K562 (cell line): Measurements from ENCODE around the gene CHMP1A. TPM values are rescaled to one million over a fixed set of nuclear protein-coding genes. Genes with fewer than 3 reads are reported as not detected.

Experiments used
- ARID4B ChIP-seq: sonication (generic); formaldehyde crosslinking; IDR thresholded peaks from 2 replicates; pipeline ENCODE4 v1.8.0; 2022; ENCODE audit warnings: mild to moderate bottlenecking, missing genetic modification reagents
- ATF7 ChIP-seq: fragments of 450-650 bp; IDR thresholded peaks from 2 replicates; pipeline ENCODE4 v1.7.1; 2014; ENCODE audit warnings: mild to moderate bottlenecking, moderate library complexity
- CTBP1 ChIP-seq: fragments of 450-650 bp; IDR thresholded peaks from 2 replicates; pipeline ENCODE4 v1.6.1; 2016; ENCODE audit warnings: borderline replicate concordance
- HDAC1 ChIP-seq, 2 experiments: fragments of 450-650 bp; IDR thresholded peaks; 2 replicates each; pipeline ENCODE4 v1.6.1; 2016 to 2017; ENCODE audit warnings: inconsistent platforms in 1 of 2, mild to moderate bottlenecking in 1 of 2, moderate library complexity in 1 of 2
- HDAC2 ChIP-seq: fragments of 450-650 bp; IDR thresholded peaks from 2 replicates; pipeline ENCODE4 v1.6.1; 2016; ENCODE audit warnings: mild to moderate bottlenecking
- HMGN3 ChIP-seq: IDR thresholded peaks from 2 replicates; pipeline ENCODE4 v1.6.1; 2011; ENCODE audit warnings: borderline replicate concordance, low read depth, mild to moderate bottlenecking, mixed read lengths, low read length; ENCODE audit not compliant: insufficient read length; ENCODE audit errors: extremely low read depth
- KLF1 ChIP-seq: fragments of 450-650 bp; IDR thresholded peaks from 2 replicates; pipeline ENCODE4 v1.6.1; 2016; ENCODE audit warnings: missing genetic modification characterization, missing compliant biosample characterization
- ZFX ChIP-seq: sonication (generic); formaldehyde crosslinking; IDR thresholded peaks from 2 replicates; pipeline ENCODE4 v1.8.0; 2022; ENCODE audit warnings: mild to moderate bottlenecking, missing genetic modification reagents, moderate library complexity
- polyA plus RNA-seq, 8 experiments: library from polyadenylated mRNA; depleted of rRNA in 4 of 8; stranded (reverse) in 5 of 8; unstranded in 3 of 8; fragments of >200 nt; fragmentation: Nextera tagmentation in 2 of 8; fragmentation: Illumina TruSeq in 1 of 8; extraction: Ambion mirVana in 2 of 8; extraction: Trizol in 1 of 8; gene quantifications; 2 replicates each; pipeline versions ENCODE4 v1.2.1 to v1.2.3, GENCODE V29; 2011 to 2014; ENCODE audit warnings: inconsistent platforms in 1 of 8, missing spikeins in 1 of 8
- total RNA-seq, 7 experiments: library from RNA; depleted of rRNA in 6 of 7; stranded (reverse); fragments of >200 nt in 6 of 7; fragmentation: Illumina TruSeq in 2 of 7; extraction: Trizol in 2 of 7; gene quantifications; 2 replicates each; pipeline versions ENCODE4 v1.2.1 to v1.2.3, GENCODE V29; 2011 to 2021; ENCODE audit warnings: low replicate concordance in 1 of 7
- TF ChIP-seq, protein P1 (sequence below): sonication (generic); formaldehyde crosslinking; IDR thresholded peaks from 2 replicates; pipeline ENCODE4 v1.8.0; 2022; ENCODE audit warnings: missing genetic modification reagents, mild to moderate bottlenecking, moderate library complexity, borderline replicate concordance
- TF ChIP-seq, protein P2 (sequence below): sonication (generic); formaldehyde crosslinking; IDR thresholded peaks from 2 replicates; pipeline ENCODE4 v1.9.0; 2022; ENCODE audit warnings: mild to moderate bottlenecking, missing genetic modification reagents
- TF ChIP-seq, protein P3 (sequence below): sonication (generic); formaldehyde crosslinking; IDR thresholded peaks from 2 replicates; pipeline ENCODE4 v1.8.1; 2023; ENCODE audit warnings: missing genetic modification reagents, mild to moderate bottlenecking, borderline replicate concordance
- TF ChIP-seq, protein P4 (sequence below): conservative IDR thresholded peaks from 2 replicates; pipeline ENCODE4 v1.6.1; 2011; ENCODE audit warnings: low read depth, mild to moderate bottlenecking, low read length; ENCODE audit not compliant: control insufficient read depth

Gene CHMP1A
- total and polyA plus RNA-seq, 9 of the 15 experiments (the other 6 are each of a cell fraction or from before 2014, with no cell fraction given), result 0.83 to 79.9 (median 45.2) TPM

DNA sequence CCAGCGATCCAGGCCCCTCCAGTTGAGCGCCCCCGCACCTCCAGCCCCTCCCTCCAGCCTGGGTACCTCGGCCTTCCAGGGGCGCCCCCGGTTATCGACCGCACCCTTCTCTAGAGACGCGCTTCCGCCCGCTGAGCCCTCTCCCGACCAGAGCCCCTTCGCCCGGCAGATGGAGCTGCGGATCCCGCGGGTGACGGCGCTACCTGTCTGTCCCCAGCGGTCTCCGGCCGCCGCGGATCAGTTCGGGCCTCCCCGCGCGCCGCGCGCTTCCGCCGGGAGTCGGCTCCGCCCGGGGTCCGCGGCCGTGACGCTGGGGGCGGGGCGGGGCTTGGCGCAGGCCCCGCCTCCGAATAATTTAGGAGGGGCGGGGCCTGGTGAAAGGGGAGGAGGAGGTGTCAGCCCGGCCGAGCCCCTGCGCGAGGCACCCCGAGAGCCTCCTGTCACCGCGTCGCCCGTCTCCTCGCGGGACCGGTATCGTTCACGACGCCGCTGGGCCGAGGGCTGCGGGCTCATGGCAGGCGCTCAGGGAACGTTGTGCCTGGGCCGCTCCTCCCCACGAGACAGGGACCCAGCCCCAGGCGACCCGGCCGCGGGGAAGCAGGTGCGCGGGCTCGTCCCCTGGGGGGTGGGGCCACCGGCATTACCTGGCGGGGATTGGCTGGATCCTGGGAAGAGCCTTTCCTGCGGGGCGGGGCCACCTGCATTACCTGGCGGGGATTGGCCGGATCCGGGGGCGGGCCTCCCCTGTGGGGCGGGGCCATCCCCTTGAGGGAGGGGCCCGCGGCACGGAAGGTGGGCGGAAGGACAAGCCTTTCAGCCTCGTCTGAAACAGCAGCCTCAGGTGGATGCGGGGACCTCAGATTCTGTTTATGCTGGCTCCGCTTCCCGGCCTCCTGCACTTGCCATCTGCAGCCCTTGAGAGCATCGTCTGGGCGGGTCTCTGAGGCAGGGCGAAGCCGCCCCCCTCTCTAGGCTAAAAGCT is 44.2 kb upstream of the CHMP1A start, which contains the start of gene SPATA2L (continued):
- TF ChIP-seq ARID4B (CRISPR knock-in tag), result peak; percentile 74; the same call in 1 of the 2 replicates
- TF ChIP-seq HMGN3, result peak; percentile 17
- TF ChIP-seq ATF7, result peak; percentile 62; the same call in 1 of the 2 replicates
- TF ChIP-seq CTBP1, result peak; percentile 91
- TF ChIP-seq HDAC2, result peak; percentile 50; the same call in 1 of the 2 replicates
- TF ChIP-seq HDAC1 (IDR thresholded peaks at IDR 0.05), result peak in 1 of 2 experiments; percentile 96; a peak in 2 of 4 replicates
- TF ChIP-seq, protein P1, sequence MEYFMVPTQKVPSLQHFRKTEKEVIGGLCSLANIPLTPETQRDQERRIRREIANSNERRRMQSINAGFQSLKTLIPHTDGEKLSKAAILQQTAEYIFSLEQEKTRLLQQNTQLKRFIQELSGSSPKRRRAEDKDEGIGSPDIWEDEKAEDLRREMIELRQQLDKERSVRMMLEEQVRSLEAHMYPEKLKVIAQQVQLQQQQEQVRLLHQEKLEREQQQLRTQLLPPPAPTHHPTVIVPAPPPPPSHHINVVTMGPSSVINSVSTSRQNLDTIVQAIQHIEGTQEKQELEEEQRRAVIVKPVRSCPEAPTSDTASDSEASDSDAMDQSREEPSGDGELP (CRISPR knock-in tag), result peak; percentile 70
- TF ChIP-seq KLF1, result peak; percentile 55; the same call in 1 of the 2 replicates
- TF ChIP-seq, protein P2, sequence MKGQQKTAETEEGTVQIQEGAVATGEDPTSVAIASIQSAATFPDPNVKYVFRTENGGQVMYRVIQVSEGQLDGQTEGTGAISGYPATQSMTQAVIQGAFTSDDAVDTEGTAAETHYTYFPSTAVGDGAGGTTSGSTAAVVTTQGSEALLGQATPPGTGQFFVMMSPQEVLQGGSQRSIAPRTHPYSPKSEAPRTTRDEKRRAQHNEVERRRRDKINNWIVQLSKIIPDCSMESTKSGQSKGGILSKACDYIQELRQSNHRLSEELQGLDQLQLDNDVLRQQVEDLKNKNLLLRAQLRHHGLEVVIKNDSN, result 0 out of 2 replicates have a peak, but pooled peaks have one; percentile 1
- TF ChIP-seq, protein P3, sequence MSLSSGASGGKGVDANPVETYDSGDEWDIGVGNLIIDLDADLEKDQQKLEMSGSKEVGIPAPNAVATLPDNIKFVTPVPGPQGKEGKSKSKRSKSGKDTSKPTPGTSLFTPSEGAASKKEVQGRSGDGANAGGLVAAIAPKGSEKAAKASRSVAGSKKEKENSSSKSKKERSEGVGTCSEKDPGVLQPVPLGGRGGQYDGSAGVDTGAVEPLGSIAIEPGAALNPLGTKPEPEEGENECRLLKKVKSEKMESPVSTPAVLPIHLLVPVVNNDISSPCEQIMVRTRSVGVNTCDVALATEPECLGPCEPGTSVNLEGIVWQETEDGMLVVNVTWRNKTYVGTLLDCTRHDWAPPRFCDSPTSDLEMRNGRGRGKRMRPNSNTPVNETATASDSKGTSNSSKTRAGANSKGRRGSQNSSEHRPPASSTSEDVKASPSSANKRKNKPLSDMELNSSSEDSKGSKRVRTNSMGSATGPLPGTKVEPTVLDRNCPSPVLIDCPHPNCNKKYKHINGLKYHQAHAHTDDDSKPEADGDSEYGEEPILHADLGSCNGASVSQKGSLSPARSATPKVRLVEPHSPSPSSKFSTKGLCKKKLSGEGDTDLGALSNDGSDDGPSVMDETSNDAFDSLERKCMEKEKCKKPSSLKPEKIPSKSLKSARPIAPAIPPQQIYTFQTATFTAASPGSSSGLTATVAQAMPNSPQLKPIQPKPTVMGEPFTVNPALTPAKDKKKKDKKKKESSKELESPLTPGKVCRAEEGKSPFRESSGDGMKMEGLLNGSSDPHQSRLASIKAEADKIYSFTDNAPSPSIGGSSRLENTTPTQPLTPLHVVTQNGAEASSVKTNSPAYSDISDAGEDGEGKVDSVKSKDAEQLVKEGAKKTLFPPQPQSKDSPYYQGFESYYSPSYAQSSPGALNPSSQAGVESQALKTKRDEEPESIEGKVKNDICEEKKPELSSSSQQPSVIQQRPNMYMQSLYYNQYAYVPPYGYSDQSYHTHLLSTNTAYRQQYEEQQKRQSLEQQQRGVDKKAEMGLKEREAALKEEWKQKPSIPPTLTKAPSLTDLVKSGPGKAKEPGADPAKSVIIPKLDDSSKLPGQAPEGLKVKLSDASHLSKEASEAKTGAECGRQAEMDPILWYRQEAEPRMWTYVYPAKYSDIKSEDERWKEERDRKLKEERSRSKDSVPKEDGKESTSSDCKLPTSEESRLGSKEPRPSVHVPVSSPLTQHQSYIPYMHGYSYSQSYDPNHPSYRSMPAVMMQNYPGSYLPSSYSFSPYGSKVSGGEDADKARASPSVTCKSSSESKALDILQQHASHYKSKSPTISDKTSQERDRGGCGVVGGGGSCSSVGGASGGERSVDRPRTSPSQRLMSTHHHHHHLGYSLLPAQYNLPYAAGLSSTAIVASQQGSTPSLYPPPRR (CRISPR knock-in tag), result peak; percentile 39; the same call in 1 of the 2 replicates
- TF ChIP-seq ZFX (CRISPR knock-in tag), result peak; percentile 53
- TF ChIP-seq, protein P4, sequence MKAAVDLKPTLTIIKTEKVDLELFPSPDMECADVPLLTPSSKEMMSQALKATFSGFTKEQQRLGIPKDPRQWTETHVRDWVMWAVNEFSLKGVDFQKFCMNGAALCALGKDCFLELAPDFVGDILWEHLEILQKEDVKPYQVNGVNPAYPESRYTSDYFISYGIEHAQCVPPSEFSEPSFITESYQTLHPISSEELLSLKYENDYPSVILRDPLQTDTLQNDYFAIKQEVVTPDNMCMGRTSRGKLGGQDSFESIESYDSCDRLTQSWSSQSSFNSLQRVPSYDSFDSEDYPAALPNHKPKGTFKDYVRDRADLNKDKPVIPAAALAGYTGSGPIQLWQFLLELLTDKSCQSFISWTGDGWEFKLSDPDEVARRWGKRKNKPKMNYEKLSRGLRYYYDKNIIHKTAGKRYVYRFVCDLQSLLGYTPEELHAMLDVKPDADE, result 0 out of 2 replicates have a peak, but pooled peaks have one; percentile 54
